H4 (cell line): ENCODE measurements around the gene PLEKHA6. TPM values are rescaled to one million over a fixed set of nuclear protein-coding genes. Genes with fewer than 3 reads are reported as not detected.

Experiments
- DNase-seq: peaks from one replicate; pipeline ENCODE4 v3.0.0-alpha.2; 2015; ENCODE audit warnings: low spot score
- total RNA-seq: library from RNA; depleted of rRNA; stranded (reverse); fragments of >200 nt; shearing (Covaris generic); gene quantifications from 2 replicates; pipeline ENCODE4 v1.2.3, GENCODE V29; 2014

PLEKHA6 gene
- total RNA-seq, 1 experiment from 2014 or later: 1.2 TPM

- DNase-seq: no peak
Observed at GRCh38 chr1:204354579-204354978, 5.2 kb downstream of the PLEKHA6 start.

GRCh38 chr1:204353213-204353910, 6.4 kb downstream of the PLEKHA6 start:
- no peak for DNase-seq

GRCh38 chr1:204350857-204351573, 8.7 kb downstream of the PLEKHA6 start:
- DNase-seq: peak; percentile 30

GRCh38 chr1:204350312-204350711, 9.4 kb downstream of the PLEKHA6 start:
- no peak for DNase-seq

DNA sequence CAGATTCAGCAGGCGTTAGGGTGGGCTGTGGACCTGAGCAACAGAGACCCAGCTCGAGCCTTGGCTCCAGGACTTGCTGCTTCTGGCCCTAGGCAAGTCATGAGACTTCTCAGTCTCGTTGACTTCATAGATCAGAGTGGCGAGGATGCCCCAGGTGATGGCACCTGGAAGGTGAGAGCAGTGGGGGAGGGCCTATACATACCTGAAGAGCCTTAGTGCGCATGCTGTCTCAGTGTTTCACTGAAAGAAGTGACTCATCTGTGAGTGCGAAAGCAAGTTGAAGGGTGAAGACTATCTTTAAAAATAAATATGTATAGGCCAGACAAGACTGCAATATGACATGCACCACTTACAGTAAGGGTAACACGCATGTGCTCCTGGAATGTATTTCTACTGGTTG, 10.1 kb downstream of the PLEKHA6 start:
- DNase-seq: no peak

DNA sequence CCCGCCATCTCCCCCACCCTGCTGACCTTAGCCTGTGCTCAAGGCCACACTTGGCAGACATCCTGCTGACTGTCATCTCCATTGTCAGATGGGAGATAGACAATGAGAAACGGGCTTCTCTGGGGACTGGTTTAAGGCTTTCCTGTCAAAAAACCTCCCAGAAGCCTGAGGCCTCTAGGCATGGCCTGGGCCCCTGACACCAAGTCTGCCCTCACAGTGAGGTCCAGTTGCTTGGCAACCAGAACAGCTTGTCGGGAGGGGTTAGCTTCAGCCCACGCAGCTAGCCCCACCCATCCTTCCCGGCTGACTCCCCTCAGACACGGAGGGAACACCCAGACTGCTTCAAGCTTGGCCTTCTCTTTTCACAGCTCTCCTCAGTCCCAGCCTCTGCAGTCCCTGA, 11.0 kb downstream of the PLEKHA6 start:
- DNase-seq: peak; percentile 29

- no peak for DNase-seq
Observed at GRCh38 chr1:204348242-204348641, 11.5 kb downstream of the PLEKHA6 start.

GRCh38 chr1:204345941-204346645, 13.6 kb downstream of the PLEKHA6 start:
- DNase-seq: no peak

- DNase-seq: no peak
Observed at GRCh38 chr1:204345438-204345841, 14.3 kb downstream of the PLEKHA6 start.

- no peak for DNase-seq
Observed at GRCh38 chr1:204344665-204345355, 14.9 kb downstream of the PLEKHA6 start.

DNA sequence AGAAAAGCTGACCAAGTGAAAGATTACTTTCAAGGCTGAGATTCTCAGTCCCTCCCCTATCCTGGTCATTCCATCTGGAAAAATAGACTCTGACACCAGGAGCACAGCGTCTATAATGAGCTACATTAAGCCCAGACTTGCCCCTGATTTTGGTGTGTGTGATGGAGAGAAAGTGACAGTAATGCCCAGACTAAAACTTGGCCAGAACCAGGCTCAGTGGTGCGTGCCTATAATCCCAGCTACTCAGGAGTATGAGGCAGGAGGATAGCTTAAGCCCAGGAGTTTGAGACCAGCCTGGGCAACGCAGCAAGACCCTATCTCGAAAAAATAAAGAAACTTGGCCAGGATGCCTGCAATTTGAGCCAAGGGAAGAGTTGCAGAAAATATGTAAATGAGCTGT, 15.9 kb downstream of the PLEKHA6 start:
- DNase-seq: no peak

GRCh38 chr1:204343247-204343646, 16.5 kb downstream of the PLEKHA6 start:
- no peak for DNase-seq

- no peak for DNase-seq
Observed at GRCh38 chr1:204342310-204342709, 17.4 kb downstream of the PLEKHA6 start.

DNA sequence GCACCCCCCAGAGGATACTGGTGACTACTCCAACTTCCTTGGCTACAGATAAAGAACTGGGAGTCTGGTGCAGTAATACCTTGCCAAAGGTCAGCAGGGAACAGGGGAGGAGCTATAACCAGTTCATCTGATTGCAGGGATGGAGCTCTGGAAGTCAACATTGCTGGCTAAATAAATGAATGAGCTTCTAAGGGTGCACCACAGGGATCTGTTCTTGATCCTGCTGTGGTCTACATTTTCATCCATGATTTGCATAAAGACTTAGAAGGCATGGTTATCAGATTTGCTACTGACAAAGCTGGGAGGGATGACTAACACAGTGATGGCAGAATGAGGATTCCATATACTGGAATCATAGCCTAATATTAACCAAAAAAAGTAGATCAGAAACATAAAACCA, 18.3 kb downstream of the PLEKHA6 start:
- no peak for DNase-seq

- DNase-seq: no peak
Observed at GRCh38 chr1:204340081-204340889, 19.4 kb downstream of the PLEKHA6 start.

- no peak for DNase-seq
Observed at GRCh38 chr1:204339541-204339940, 20.2 kb downstream of the PLEKHA6 start.

DNA sequence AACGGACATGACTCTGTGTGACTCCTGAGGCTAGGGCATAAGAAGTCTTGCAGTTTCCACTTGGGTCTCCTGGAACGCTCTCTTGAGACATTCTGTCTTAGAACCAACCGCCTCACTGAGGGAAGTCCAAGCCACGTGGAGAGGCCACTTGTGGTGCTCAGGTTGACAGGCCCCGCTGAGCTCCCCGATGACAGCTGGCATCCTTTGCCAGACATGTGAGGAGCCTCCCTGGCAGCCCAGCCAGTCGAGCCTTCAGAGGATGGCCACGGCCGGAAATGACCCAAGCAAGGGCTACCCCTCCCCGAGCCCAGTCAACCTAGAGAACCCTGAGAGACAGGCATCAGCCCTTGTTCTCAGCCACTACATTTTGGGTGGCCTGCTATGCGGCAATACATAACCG, 20.7 kb downstream of the PLEKHA6 start:
- no peak for DNase-seq

DNA sequence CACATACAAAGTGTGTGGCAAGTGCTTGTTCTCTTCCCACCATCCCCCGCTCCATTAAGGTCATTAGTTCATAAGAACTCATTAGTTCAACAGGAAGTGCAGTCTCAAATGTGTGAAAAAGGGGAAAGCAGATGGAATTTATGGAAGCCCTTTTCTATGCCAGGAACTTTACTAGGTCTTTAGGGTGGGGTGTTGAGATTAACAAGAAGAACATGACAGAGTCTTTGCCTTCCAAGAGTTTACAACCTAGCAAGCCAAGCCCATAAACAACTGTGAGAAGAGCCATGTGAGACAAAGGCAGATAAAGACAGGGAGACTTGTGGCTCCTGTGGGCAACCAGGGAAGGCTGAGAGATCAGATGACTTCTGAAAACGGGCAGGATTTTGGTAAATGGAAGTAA, 21.4 kb downstream of the PLEKHA6 start:
- DNase-seq: no peak

DNA sequence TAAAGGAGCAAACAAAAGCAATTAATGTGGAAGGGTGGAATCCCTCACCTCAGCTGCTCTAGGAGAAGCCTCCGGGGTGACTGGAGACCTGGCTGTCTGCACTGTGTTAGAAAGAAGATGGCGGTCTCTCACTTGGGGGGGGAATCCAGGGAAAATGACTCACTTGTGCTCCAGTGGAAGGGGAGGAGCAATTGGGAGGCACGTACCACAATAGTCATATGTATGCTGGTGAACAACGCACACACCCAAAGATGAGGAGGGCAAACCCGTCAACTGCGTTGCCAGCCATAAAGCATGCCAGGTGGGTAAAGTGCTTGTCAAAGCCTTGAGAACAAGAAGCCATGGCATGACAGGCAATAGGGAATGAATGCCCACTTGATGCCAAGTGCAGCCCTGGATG, 22.1 kb downstream of the PLEKHA6 start:
- no peak for DNase-seq

DNA sequence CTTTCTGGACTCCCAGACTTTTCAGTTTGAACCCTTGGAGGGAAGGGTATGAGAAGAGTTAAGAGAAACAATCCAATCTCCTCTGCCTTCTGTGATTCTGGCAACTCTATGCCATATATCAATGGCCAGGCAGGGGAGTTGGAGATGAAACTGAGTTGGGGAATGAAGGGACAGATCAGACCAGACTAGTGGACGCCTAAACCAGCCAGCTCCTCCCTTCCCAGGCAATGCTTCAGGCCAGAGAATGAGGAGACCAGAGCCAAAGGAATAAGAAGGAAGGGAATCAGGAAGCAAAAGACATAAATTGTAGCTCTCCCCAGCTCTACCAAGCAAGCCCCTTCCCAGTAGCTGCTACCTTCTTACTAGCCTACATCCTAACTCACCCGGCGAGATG, 22.7 kb downstream of the PLEKHA6 start:
- no peak for DNase-seq

DNA sequence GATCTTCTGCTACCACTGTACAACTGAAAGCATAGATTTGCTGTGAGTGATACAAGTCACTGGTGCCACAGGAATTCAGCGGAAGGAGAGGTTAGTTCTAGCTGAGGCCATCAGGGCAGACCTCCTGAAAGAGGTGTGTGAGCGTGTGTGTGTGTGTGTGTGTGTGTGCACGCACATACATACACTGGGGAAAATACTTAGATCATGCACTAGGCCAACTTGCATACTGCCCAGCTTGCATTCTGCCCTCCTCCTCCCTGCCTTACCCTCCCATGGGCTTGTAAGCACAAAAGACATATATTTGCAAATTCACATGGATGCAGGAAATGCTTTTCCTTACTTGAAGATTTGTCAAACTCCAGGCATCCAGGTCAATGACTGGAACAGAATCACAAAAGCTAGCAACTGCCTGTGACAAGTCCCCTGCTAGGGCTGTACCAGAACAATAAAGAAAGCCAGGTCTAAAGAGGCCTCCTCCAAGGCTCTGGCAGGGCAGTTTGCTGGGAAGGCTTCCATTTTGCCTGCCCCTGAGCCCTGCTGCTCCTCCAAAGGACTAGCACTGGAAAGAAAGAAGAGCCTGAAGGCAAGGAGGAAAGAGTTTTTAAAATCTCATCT, 23.2 kb downstream of the PLEKHA6 start:
- no peak for DNase-seq
